HAP-1 (cell line): ENCODE results near the gene HEPHL1.
"Not testable (repeated sequence)": the region's sequence is repeated elsewhere in the genome, so short reads cannot be mapped to it uniquely, and the experiment has no call there.

Source experiments
- DNase-seq, 2 experiments: peaks; one replicate each; pipeline ENCODE4 v3.0.0-alpha.2; 2016 to 2020; ENCODE audit warnings: low spot score in 2 of 2
- H3K27me3 ChIP-seq: fragments of 250-450 bp; sonication (Bioruptor Pico); 2 replicates; pipeline ENCODE4 v1.5.1; 2020; ENCODE audit warnings: low read depth, mild to moderate bottlenecking, moderate library complexity
- H3K36me3 ChIP-seq: fragments of 250-450 bp; sonication (Bioruptor Pico); replicated peaks from 2 replicates; pipeline ENCODE4 v1.5.1; 2020; ENCODE audit warnings: mild to moderate bottlenecking
- H3K4me1 ChIP-seq: fragments of 250-450 bp; sonication (Bioruptor Pico); 2 replicates; pipeline ENCODE4 v1.5.1; 2020; ENCODE audit warnings: mild to moderate bottlenecking
- H3K4me3 ChIP-seq: fragments of 250-450 bp; sonication (Bioruptor Pico); 2 replicates; pipeline ENCODE4 v1.5.1; 2020; ENCODE audit warnings: mild to moderate bottlenecking, moderate library complexity
- H3K9me3 ChIP-seq: fragments of 250-450 bp; sonication (Bioruptor Pico); 2 replicates; pipeline ENCODE4 v1.5.1; 2020; ENCODE audit warnings: mild to moderate bottlenecking, moderate library complexity
- in situ Hi-C: fragments of 300-500 bp; cut with MboI; formaldehyde crosslinking; loops from 3 replicates; pipeline ENCODE4 v1.14.3; 2020; ENCODE audit warnings: low sequenced_read_pairs, inconsistent platforms, mixed read lengths

HEPHL1 gene

DNA sequence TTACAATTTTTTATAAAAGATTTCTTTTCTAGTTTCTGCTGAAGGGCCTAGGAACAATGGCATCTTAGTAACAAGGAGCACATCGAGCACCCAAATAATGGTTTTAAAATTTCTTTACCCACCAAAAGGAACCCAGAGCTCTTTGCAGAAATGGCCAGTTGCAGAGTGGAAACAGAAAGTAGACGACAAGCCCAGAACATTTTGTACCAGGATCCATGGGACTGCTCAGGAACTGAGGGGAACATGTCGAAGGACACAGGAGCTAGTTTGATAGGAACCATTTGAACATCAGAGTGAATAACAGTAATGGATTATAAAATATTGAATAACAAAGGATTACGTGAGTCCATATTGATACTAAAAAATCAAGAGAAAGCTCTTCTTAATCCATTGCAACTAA, 124.8 kb downstream of the HEPHL1 start:
- H3K9me3 ChIP-seq: no peaks in the 10 kb centered on the region
- H3K36me3 ChIP-seq: no peaks in the 10 kb centered on the region
- peaks cover 12% of the 10 kb centered on the region for H3K4me1 ChIP-seq
- H3K27me3 ChIP-seq: no peaks in the 10 kb centered on the region
- H3K4me3 ChIP-seq: no peak overlapping the region
- DNase-seq: no peak
- in situ Hi-C loops: loop anchor here (25.0 kb wide), 1 partner anchor 409 kb away; the partner anchor contains the start of genes C11orf54 and TAF1D

DNA sequence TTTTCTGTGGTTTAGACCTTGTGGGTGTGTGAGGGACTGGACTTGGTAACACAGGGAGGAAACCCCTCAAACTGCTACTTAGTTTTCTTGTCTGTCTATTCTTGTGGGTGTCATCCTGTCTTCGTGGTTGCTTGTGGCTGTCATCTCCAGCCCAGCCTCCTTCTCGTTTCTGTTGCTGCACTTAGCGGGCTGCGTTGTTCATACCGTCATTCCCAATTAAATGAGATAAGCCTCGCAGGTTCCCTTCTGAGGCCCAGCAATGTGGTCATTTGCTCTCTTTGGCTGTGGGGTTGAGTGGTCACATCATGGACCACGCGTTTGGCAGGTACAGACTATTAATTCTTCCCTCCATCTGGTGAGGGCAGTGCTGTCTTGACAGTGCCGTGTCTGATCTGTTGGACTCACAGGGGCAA, 126.3 kb downstream of the HEPHL1 start:
- no peak for DNase-seq
- H3K9me3 ChIP-seq: no peaks in the 10 kb centered on the region
- in situ Hi-C loops: loop anchor here (25.0 kb wide), 1 partner anchor 410 kb away; the partner anchor contains the start of genes C11orf54 and TAF1D
- H3K36me3 ChIP-seq: no peaks in the 10 kb centered on the region
- no peaks in the 10 kb centered on the region for H3K27me3 ChIP-seq
- no peak overlapping the region for H3K4me3 ChIP-seq
- H3K4me1 ChIP-seq: peaks cover 8% of the 10 kb centered on the region

DNA sequence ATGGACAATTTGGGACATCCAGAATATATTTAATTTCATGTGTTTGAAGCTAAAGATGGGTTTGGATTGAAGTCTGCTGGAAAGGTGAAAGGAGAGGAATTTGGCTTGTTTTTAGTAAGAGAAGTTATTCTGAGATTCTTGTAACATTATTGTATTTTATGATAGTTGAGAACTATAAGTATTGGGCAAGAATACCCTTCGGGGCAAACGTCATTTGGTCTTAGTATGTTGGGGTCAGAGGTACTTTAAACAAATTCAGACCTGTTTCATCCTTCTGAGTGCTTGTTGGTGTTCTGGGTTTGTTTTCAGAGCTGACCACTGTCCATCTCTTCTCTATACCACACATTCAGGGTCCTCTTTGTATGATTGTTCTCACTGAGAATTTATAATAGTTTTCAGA, 127.0 kb downstream of the HEPHL1 start:
- Histone ChIP-seq H3K9me3 (no peaks in the 10 kb centered on the region), H3K4me3 (no peak overlapping the region), H3K36me3 (no peaks in the 10 kb centered on the region), H3K27me3 (no peaks in the 10 kb centered on the region), H3K4me1 (peaks cover 4% of the 10 kb centered on the region)
- in situ Hi-C loops: loop anchor here (25.0 kb wide), 1 partner anchor 411 kb away; the partner anchor contains the start of genes C11orf54 and TAF1D
- DNase-seq: no peak

DNA sequence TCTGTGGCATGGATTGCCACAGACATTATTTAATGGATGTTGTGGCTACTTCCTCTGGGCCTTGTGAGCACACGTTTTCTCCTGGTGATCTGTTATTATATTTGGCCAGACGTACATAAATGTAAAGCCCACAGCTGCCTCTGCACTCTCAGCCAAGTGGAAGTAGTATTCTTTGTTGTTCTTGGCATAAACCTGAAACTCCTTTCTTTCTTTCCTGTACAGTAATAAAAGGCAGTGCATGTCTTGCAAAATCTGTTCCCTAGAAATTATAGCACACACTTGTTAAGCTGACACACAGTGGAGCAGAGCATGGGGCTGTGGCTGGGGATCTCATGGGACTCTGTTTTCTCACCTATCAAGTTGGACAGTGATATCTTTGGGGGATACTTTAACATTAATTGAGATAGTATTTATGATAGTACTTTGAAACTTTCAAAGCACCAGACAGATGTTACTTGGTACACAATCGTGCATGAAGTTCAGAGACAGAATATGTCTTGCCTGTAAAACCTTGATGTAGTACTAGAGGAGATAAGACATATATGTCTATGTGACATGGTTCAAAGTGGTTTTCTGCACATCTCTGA, 128.4 kb downstream of the HEPHL1 start:
- Histone ChIP-seq H3K4me1 (no peaks in the 10 kb centered on the region), H3K36me3 (no peaks in the 10 kb centered on the region), H3K4me3 (no peak overlapping the region), H3K9me3 (no peaks in the 10 kb centered on the region), H3K27me3 (no peaks in the 10 kb centered on the region)
- in situ Hi-C loops: loop anchor here (25.0 kb wide), 1 partner anchor 412 kb away; the partner anchor contains the start of genes C11orf54 and TAF1D
- DNase-seq: no peak

DNA sequence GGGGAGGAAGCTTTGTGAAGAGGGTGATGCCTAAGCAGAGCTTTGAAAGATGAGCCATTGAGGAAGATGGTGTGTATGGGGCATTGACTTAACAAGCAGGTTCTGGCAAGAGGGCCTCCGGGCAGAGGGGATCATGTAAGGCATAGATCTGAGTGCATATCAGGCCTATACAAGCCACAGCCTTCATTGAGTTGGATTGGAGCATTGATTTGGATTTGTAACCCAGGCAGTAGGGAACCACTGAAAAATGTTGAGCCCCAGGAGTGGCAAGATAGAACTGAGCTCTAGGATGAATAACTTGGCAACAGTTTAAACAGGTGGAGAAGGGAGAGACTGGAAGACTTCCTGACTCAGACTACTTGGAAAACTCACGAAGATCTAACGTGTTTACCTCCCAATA, 128.9 kb downstream of the HEPHL1 start:
- no peak for DNase-seq
- Histone ChIP-seq H3K4me1 (no peaks in the 10 kb centered on the region), H3K4me3 (no peak overlapping the region), H3K9me3 (no peaks in the 10 kb centered on the region), H3K36me3 (no peaks in the 10 kb centered on the region), H3K27me3 (no peaks in the 10 kb centered on the region)
- in situ Hi-C loops: no loop called here

DNA sequence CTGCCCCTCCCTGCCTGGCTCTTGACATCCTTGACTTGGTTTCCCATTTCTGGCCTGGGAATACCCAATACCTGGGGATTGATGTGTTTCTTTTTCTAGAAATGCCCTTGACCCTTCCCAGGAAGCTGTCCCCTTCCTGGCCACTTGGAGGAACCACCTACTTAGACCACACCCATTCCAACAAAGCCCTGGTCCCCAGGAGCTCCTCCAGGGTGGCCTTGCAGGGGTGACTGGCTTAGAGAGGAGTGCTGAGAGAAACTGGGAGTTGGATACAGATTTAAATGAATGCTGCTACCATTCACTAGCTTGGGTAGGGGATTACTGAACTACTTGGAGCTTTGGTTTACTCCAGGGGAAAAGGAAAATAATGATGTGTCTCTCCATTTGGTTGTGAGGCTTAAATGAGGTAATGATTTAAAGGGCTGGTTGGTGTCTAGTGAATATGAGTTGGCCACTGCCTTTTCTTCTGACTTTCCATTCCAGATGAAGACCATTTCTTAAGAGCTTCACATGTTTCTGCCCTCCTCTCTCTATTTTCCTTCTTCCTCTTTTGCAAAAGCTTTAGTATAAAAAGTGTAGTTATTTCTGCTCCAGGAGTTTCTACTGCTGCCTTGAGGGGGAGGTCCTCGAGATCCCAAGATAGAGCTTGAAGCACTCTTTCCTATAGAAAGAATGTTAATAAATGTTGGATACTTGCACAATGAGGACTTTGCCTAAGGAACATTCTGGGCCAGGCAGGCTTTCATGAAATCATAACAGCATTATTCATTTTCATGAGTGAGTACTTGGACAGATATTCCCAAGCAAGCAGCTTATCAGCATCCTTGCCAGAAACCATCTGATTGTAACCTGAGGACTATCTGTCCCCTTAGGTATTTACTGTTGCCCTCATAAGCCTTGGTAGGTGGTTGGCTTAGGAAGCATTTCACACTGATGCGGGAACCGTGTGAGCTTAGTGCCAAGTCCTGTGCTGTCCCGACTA, 129.8 kb downstream of the HEPHL1 start:
- in situ Hi-C loops: no loop called here
- no peaks in the 10 kb centered on the region; the same call in 1 of the 2 replicates for H3K27me3 ChIP-seq
- DNase-seq: no peak
- no peaks in the 10 kb centered on the region for H3K4me1 ChIP-seq
- H3K9me3 ChIP-seq: no peaks in the 10 kb centered on the region
- no peaks in the 10 kb centered on the region for H3K36me3 ChIP-seq
- H3K4me3 ChIP-seq: no peak overlapping the region

DNA sequence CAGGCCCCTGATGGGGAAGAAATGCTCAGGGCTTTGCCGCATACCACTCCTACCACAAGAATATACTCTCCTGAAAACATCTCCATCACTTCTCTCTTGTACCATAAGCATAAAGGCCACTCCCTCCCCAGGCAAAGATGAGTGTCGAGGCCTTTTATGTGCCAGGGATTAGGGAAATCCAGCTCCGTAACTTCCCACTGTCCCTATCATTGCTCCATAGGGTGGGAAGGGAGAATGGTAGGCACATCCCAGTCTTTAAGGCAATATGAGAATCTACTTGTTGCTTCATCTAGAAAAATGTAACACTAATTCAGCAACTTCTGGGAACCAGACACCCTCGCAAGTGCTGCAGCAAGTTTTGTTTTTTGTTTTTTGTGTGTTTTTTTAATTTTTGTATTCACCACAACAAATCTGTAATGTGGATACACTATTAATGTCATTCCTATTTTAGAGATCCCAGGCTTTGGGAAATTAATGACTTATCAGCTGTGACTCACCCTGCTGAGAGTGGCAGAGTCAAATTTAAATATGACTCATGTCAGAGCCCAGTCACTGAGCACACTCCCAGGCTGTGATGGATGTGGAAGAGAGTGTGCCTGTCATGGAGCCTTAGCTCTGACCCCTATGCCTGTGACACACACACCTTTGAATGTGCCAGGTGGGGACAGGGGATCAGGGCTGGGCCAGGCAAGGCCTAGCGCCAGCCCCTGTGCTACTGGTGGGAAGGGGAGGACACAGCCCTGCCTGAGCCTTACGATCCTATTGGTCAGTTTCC, 130.9 kb downstream of the HEPHL1 start:
- Histone ChIP-seq H3K36me3 (no peaks in the 10 kb centered on the region), H3K4me3 (no peak overlapping the region), H3K4me1 (no peaks in the 10 kb centered on the region), H3K27me3 (no peaks in the 10 kb centered on the region; the same call in 1 of the 2 replicates), H3K9me3 (no peaks in the 10 kb centered on the region)
- DNase-seq: no peak
- in situ Hi-C loops: no loop called here

DNA sequence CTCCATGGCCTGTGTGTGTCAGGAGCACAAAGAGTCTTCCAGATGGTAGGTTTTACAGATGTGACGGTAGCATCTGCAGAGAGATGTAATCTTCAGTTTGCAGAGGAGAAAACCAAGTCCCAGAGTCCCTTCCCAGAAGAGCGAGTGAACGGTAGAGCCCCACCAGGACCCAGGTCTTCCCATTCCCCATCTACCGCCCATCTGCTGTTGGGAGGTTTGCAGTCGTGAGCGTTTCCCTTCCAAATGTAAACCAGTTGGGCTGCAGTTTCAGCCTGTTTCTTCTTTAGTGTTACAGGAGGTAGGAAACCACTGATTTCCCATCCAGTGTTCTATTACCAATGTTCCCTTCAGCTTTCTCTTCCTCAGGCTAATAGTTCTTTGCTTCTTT, 131.5 kb downstream of the HEPHL1 start:
- no peak overlapping the region for H3K4me3 ChIP-seq
- DNase-seq: no peak
- no peaks in the 10 kb centered on the region for H3K9me3 ChIP-seq
- no peaks in the 10 kb centered on the region for H3K4me1 ChIP-seq
- in situ Hi-C loops: no loop called here
- no peaks in the 10 kb centered on the region; the same call in 1 of the 2 replicates for H3K27me3 ChIP-seq
- no peaks in the 10 kb centered on the region for H3K36me3 ChIP-seq

DNA sequence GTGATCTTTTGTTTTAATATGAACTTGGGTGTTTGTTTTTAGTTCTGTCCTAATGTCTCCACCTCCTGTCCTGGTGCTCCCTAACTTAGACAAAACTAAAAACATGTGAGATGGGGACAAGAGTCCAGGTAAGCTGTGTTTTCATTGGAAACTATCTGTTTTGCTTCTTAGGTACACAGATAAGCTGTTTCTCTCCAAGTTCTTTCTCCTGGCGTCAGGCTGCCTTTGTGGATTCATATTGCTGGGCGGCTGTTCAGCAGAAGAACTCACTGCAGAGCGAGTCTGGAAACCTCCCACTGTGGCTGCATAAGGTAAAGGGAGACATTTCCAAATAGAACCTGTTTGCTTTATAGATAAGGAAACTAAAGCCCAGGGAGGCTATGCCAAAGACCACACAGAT, 132.2 kb downstream of the HEPHL1 start:
- no peaks in the 10 kb centered on the region; the same call in 1 of the 2 replicates for H3K27me3 ChIP-seq
- in situ Hi-C loops: no loop called here
- no peak overlapping the region for H3K4me3 ChIP-seq
- DNase-seq: no peak
- H3K36me3 ChIP-seq: no peaks in the 10 kb centered on the region
- H3K9me3 ChIP-seq: no peaks in the 10 kb centered on the region
- no peaks in the 10 kb centered on the region for H3K4me1 ChIP-seq

DNA sequence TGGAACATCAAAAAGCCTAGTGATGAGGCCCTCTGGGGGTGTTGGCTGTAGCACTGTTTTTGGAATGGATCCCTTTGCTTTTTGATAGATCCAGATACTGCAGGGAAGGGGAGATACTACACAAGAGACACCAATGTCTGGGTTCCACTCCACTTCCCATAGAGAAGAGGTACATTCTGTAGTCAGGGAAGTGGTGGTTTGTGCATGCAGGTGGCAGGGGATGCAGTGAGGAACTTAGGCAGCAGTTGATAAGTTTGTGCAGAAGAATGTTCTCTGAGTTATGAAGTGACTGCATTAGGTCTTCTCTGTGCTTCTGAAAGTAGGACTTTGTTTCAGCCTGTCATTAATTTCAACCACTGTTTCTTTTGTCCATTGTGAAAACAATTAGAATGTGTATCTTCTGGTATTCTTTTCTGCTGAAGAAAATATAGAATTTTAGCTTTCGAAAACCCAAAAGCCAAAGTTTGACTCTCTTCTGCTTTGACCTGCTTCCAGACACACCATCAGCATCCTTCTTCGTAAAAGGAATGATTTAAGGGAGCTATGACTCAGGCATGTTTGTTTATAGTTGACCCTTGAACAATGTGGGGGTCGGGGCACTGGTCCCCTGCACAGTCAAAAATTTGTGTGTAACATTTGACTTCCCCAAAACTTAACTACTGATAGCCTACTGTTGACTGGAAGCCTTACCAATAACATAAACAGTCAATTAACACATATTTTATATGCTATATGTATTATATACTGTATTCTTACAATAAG, 133.1 kb downstream of the HEPHL1 start:
- no peak for DNase-seq
- H3K4me3 ChIP-seq: no peak overlapping the region
- H3K4me1 ChIP-seq: no peaks in the 10 kb centered on the region
- H3K27me3 ChIP-seq: no peaks in the 10 kb centered on the region; the same call in 1 of the 2 replicates
- H3K36me3 ChIP-seq: no peaks in the 10 kb centered on the region
- in situ Hi-C loops: no loop called here
- no peaks in the 10 kb centered on the region for H3K9me3 ChIP-seq

DNA sequence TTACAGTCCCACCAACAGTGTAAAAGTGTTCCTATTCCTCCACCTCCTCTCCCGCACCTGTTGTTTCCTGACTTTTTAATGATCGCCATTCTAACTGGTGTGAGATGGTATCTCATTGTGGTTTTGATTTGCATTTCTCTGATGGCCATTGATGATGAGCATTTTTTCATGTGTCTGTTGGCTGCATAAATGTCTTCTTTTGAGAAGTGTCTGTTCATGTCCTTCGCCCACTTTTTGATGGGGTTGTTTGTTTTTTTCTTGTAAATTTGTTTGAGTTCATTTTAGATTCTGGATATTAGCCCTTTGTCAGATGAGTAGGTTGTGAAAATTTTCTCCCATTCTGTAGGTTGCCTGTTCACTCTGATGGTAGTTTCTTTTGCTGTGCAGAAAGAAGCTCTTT, 136.2 kb downstream of the HEPHL1 start:
- H3K9me3 ChIP-seq, H3K4me1 ChIP-seq, in situ Hi-C loops, H3K27me3 ChIP-seq, H3K36me3 ChIP-seq, H3K4me3 ChIP-seq, DNase-seq: not testable (repeated sequence)
